Heart left ventricle (tissue), 13 donors: ENCODE results near the gene IGF2BP3.

Experiments used
- POLR2A ChIP-seq, 2 donors: fragments of 450-650 bp; IDR thresholded peaks; one replicate each; pipeline ENCODE4 v1.6.1; 2017; ENCODE audit warnings: antibody characterized with exemption in 2 of 2, mild to moderate bottlenecking in 2 of 2, moderate library complexity in 2 of 2
- TF ChIP-seq, protein P1 (sequence below), 12 donors: fragments of 200-600 bp; sonication (generic) in 4 of 12; IDR thresholded peaks; one replicate each; pipeline versions ENCODE4 v1.5.0 to v1.8.0; 2018 to 2022; ENCODE audit warnings: antibody characterized with exemption in 12 of 12, mild to moderate bottlenecking in 5 of 12
- donor health status: ischemic (EF 13 %, LVEDD 7.1; RV severe dilation, severe dysfunction).
- donor health status: DM: no; HTN: yes; CAD: no.
- donor health status: DM: no; HTN: no; CAD: no.
- donor health status: ischemic (EF 25% LVEDD 6.9; RV normal size, moderate dysfunction).
- donor health status: ischemic (EF 25% LVEDD 5.7; RV mildly dilated, moderate dysfunction).
- donor health status: ischemic (EF 35%, LVEDD 5.7; RV mildly dilated, moderate dysfunction).
- donor health status: nonischemic (EF 11% LVEDD 7.7; RV severe dilation, severe dysfunction).
- donor health status: DM: yes; HTN: yes; CAD: no.
- donor health status: PGD.
- donor health status: ischemic (EF 29% LVEDD 5.4; RV normal size, mild dysfunction).
- donor health status: nonischemic (EF 23%, LVEDD 6.1; RV moderate dilation, normal function).

DNA sequence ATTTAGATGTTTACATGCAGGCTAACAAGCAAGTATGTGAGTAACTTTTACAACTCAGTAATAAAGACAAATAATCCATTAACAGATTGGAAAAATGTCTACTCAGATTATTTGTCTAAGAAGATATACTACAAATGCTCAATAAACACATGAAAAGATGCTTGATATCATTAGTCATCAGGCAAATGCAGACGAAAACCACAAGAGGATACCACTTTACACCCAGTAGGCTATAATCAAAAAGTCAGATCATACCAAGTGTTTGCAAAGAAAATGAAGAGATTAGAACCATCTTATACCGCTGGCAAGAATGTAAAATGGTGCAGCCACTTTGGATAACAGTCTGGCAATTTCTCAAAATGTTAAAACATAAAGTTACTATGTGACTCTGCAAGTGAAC, 87.1 kb downstream of the IGF2BP3 start:
- TF ChIP-seq, protein P1, sequence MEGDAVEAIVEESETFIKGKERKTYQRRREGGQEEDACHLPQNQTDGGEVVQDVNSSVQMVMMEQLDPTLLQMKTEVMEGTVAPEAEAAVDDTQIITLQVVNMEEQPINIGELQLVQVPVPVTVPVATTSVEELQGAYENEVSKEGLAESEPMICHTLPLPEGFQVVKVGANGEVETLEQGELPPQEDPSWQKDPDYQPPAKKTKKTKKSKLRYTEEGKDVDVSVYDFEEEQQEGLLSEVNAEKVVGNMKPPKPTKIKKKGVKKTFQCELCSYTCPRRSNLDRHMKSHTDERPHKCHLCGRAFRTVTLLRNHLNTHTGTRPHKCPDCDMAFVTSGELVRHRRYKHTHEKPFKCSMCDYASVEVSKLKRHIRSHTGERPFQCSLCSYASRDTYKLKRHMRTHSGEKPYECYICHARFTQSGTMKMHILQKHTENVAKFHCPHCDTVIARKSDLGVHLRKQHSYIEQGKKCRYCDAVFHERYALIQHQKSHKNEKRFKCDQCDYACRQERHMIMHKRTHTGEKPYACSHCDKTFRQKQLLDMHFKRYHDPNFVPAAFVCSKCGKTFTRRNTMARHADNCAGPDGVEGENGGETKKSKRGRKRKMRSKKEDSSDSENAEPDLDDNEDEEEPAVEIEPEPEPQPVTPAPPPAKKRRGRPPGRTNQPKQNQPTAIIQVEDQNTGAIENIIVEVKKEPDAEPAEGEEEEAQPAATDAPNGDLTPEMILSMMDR (IDR thresholded peaks at IDR 0.05) = no peak
- TF ChIP-seq POLR2A (IDR thresholded peaks at IDR 0.05) = no peak
